GM23338 (cell line): ENCODE data around the gene PSMC4. TPM values are rescaled to one million over a fixed set of nuclear protein-coding genes. Genes with fewer than 3 reads are reported as not detected.

Source experiments
- ATAC-seq: fragments of 200-7000 bp; cut with Tn5 transposase; 3 replicates; pipeline ENCODE4 v1.9.1; 2020
- DNase-seq: peaks from one replicate; pipeline ENCODE4 v3.0.0-alpha.2; 2015; ENCODE audit warnings: low spot score
- H2AFZ ChIP-seq: fragments of 200-600 bp; sonication (generic); 2 replicates; pipeline ENCODE4 v1.8.0; 2016; ENCODE audit warnings: antibody characterized with exemption, mild to moderate bottlenecking, moderate library complexity
- H3F3A ChIP-seq: fragments of 200-600 bp; sonication (generic); replicated peaks from 2 replicates; pipeline ENCODE4 v1.8.0; 2017; ENCODE audit warnings: antibody characterized with exemption, mixed run types, low read depth
- H3K27ac ChIP-seq: fragments of 200-600 bp; sonication (generic); 2 replicates; pipeline ENCODE4 v1.6.1; 2016; ENCODE audit warnings: low read depth
- H3K27me3 ChIP-seq: fragments of 200-600 bp; sonication (generic); 2 replicates; pipeline ENCODE4 v1.8.0; 2016; ENCODE audit warnings: mild to moderate bottlenecking, mixed run types, moderate library complexity; ENCODE audit not compliant: insufficient read depth
- H3K36me3 ChIP-seq: fragments of 200-600 bp; sonication (generic); 2 replicates; pipeline ENCODE4 v1.8.0; 2016; ENCODE audit warnings: mild to moderate bottlenecking; ENCODE audit not compliant: insufficient read depth
- H3K4me1 ChIP-seq: fragments of 200-600 bp; sonication (generic); 2 replicates; pipeline ENCODE4 v1.8.0; 2016; ENCODE audit warnings: mild to moderate bottlenecking, moderate library complexity; ENCODE audit not compliant: insufficient read depth
- H3K4me2 ChIP-seq: fragments of 200-600 bp; sonication (generic); 2 replicates; pipeline ENCODE4 v1.7.1; 2017; ENCODE audit warnings: mixed run types
- H3K4me3 ChIP-seq: fragments of 200-600 bp; sonication (generic); 2 replicates; pipeline ENCODE4 v1.6.1; 2016; ENCODE audit warnings: mixed run types
- H3K79me2 ChIP-seq: fragments of 200-600 bp; sonication (generic); replicated peaks from 2 replicates; pipeline ENCODE4 v1.8.0; 2017; ENCODE audit warnings: mild to moderate bottlenecking; ENCODE audit not compliant: insufficient read depth
- H3K9me2 ChIP-seq: fragments of 200-600 bp; sonication (generic); 2 replicates; pipeline ENCODE4 v1.8.0; 2017; ENCODE audit not compliant: insufficient read depth
- H4K20me1 ChIP-seq: fragments of 200-600 bp; sonication (generic); replicated peaks from 2 replicates; pipeline ENCODE4 v1.8.0; 2017; ENCODE audit warnings: mild to moderate bottlenecking; ENCODE audit not compliant: insufficient read depth
- H3K27ac Mint-ChIP-seq: 2 replicates; pipeline ENCODE4 v1.8.0; 2020; ENCODE audit warnings: inconsistent platforms, mild to moderate bottlenecking, moderate library complexity, mixed read lengths
- H3K27me3 Mint-ChIP-seq: 3 replicates; pipeline ENCODE4 v1.8.0; 2022; ENCODE audit warnings: low read depth, mild to moderate bottlenecking, moderate library complexity, mixed read lengths, inconsistent platforms; ENCODE audit not compliant: insufficient read depth, poor library complexity
- H3K36me3 Mint-ChIP-seq: 3 replicates; pipeline ENCODE4 v1.8.0; 2021; ENCODE audit warnings: low read depth, mild to moderate bottlenecking, inconsistent platforms, moderate library complexity, mixed read lengths
- H3K4me1 Mint-ChIP-seq: 3 replicates; pipeline ENCODE4 v1.8.0; 2020; ENCODE audit warnings: mild to moderate bottlenecking, inconsistent platforms, mixed read lengths
- H3K4me3 Mint-ChIP-seq: 3 replicates; pipeline ENCODE4 v1.8.0; 2021; ENCODE audit warnings: moderate library complexity, mild to moderate bottlenecking, inconsistent platforms, mixed read lengths
- H3K9me3 Mint-ChIP-seq: 3 replicates; pipeline ENCODE4 v1.8.0; 2020; ENCODE audit warnings: moderate library complexity, mild to moderate bottlenecking, inconsistent platforms, mixed read lengths
- ETS1 ChIP-seq: IDR thresholded peaks from 2 replicates; pipeline ENCODE4 v1.6.1; 2016; ENCODE audit warnings: antibody characterized with exemption
- EZH2 ChIP-seq: fragments of 200-600 bp; sonication (generic); IDR thresholded peaks from one replicate; pipeline ENCODE4 v1.8.0; 2017; ENCODE audit warnings: antibody characterized with exemption, mild to moderate bottlenecking, low read depth; ENCODE audit not compliant: unreplicated experiment
- EZH2phosphoT487 ChIP-seq: fragments of 200-600 bp; sonication (generic); IDR thresholded peaks from one replicate; pipeline ENCODE4 v1.8.1; 2018; ENCODE audit warnings: antibody characterized with exemption; ENCODE audit not compliant: unreplicated experiment
- JUNB ChIP-seq: IDR thresholded peaks from one replicate; pipeline ENCODE4 v1.6.1; 2016; ENCODE audit warnings: antibody characterized with exemption; ENCODE audit not compliant: unreplicated experiment
- NANOG ChIP-seq: IDR thresholded peaks from 2 replicates; pipeline ENCODE4 v1.6.1; 2016; ENCODE audit warnings: antibody characterized with exemption, borderline replicate concordance
- POLR2AphosphoS5 ChIP-seq: IDR thresholded peaks from 2 replicates; pipeline ENCODE4 v1.6.1; 2016; ENCODE audit warnings: antibody characterized with exemption, low read depth
- ZNF114 ChIP-seq: fragments of 250-450 bp; sonication (Bioruptor Pico); IDR thresholded peaks from 2 replicates; pipeline ENCODE4 v1.5.0; 2020; ENCODE audit warnings: mild to moderate bottlenecking, moderate library complexity
- ZNF331 ChIP-seq: fragments of 250-450 bp; sonication (Bioruptor Pico); IDR thresholded peaks from 2 replicates; pipeline ENCODE4 v1.5.0; 2020; ENCODE audit warnings: low read depth, mild to moderate bottlenecking, moderate library complexity
- ZNF462 ChIP-seq: fragments of 250-450 bp; sonication (Bioruptor Pico); IDR thresholded peaks from 2 replicates; pipeline ENCODE4 v1.5.0; 2020; ENCODE audit warnings: mild to moderate bottlenecking, moderate library complexity
- polyA plus RNA-seq: library from polyadenylated mRNA; unstranded; fragments of >200 nt; fragmentation: Nextera tagmentation; extraction: Ambion mirVana; gene quantifications from 2 replicates; pipeline ENCODE4 v1.2.1, GENCODE V29; 2016
- total RNA-seq: library from RNA; depleted of rRNA; stranded (reverse); fragments of >200 nt; shearing (Covaris generic); gene quantifications from 2 replicates; pipeline ENCODE4 v1.2.3, GENCODE V29; 2014
- TF ChIP-seq, protein P1 (sequence below), 2 experiments: fragments of 200-600 bp in 1 of 2; sonication (generic) in 1 of 2; conservative IDR thresholded peaks; 2 replicates each; pipeline versions ENCODE4 v1.5.1 to v1.6.1; 2016 to 2017; ENCODE audit warnings: antibody characterized with exemption in 2 of 2, low read depth in 2 of 2, mild to moderate bottlenecking in 2 of 2, moderate library complexity in 1 of 2

The PSMC4 gene
- total and polyA plus RNA-seq, 2 experiments from 2014 or later: 135 to 147 TPM

DNA sequence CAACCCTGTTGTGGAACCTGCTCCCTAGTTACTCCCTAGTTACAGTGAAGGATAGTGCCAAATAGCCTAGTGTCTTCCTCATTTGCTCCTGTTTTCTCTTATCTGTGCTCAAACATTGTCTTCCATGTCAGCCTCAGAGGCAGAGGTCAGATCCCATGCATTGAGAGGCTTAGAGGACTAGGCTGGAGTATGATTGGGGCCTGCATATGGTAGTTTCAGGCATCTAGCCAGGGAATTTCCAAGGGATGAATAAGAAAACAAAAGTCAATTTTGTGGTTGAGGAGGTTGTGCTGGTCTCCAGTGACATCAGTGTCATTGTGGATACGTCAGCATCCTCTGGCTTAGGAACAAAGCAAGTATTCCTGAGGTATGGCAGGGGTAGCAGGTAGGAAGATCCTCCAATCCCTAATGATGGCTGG lies 35.3 kb downstream of the PSMC4 start (continued):
- TF ChIP-seq ZNF462 (CRISPR knock-in tag) (no peak), POLR2AphosphoS5 (no peak), EZH2 (no peak), ETS1 (no peak), NANOG (no peak), EZH2phosphoT487 (no peak)
- TF ChIP-seq, protein P1, sequence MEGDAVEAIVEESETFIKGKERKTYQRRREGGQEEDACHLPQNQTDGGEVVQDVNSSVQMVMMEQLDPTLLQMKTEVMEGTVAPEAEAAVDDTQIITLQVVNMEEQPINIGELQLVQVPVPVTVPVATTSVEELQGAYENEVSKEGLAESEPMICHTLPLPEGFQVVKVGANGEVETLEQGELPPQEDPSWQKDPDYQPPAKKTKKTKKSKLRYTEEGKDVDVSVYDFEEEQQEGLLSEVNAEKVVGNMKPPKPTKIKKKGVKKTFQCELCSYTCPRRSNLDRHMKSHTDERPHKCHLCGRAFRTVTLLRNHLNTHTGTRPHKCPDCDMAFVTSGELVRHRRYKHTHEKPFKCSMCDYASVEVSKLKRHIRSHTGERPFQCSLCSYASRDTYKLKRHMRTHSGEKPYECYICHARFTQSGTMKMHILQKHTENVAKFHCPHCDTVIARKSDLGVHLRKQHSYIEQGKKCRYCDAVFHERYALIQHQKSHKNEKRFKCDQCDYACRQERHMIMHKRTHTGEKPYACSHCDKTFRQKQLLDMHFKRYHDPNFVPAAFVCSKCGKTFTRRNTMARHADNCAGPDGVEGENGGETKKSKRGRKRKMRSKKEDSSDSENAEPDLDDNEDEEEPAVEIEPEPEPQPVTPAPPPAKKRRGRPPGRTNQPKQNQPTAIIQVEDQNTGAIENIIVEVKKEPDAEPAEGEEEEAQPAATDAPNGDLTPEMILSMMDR (conservative IDR thresholded peaks at IDR 0.05; ENCODE audit: low read depth in 2 of 2): no peak

DNA sequence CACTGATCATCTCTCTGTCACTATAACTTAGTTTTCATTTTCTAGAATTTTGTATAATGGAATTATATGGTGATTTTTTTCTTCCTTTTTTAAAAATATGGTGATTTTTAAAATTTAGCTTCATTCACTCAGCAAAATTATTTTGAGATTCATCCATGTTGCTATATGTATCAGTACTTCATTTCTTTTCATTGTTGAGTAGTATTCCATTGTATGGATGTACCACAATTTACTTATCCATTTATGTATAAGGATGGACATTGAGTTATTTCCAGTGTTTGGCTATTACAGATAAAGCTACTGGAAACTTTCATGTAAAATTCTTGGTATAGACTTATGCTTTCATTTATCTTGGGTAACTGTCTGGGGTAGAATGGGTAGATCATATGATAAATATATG lies 38.7 kb downstream of the PSMC4 start:
- Histone ChIP-seq H2AFZ (no peak overlapping the region), H3K79me2 (no peaks in the 10 kb centered on the region), H3K4me1 (no peaks in the 10 kb centered on the region), H3K27me3 (no peaks in the 10 kb centered on the region), H3K36me3 (peaks cover 14% of the 10 kb centered on the region), H3F3A (no peaks in the 10 kb centered on the region), H3K4me3 (no peak overlapping the region), H3K9me2 (no peaks in the 10 kb centered on the region), H3K4me2 (no peak overlapping the region), H4K20me1 (no peaks in the 10 kb centered on the region), H3K27ac (no peak overlapping the region)
- Mint-ChIP-seq H3K9me3 (peaks cover 53% of the 10 kb centered on the region), H3K4me1 (no peaks in the 10 kb centered on the region), H3K36me3 (peaks cover 40% of the 10 kb centered on the region), H3K4me3 (no peak overlapping the region), H3K27ac (no peak overlapping the region), H3K27me3 (no peaks in the 10 kb centered on the region)
- DNase-seq: no peak
- ATAC-seq: no peak
- TF ChIP-seq, protein P1 (conservative IDR thresholded peaks at IDR 0.05; ENCODE audit: low read depth in 2 of 2): no peak
- TF ChIP-seq ZNF331 (CRISPR knock-in tag): no peak
- no peak for TF ChIP-seq JUNB
- no peak for TF ChIP-seq EZH2
- TF ChIP-seq ZNF114: no peak
